ENCODE results near the gene RUNX1. TPM values are rescaled to one million over a fixed set of nuclear protein-coding genes. Genes with fewer than 3 reads are reported as not detected.

RUNX1 gene
- total and polyA plus RNA-seq, 2 of the 13 experiments (the other 11 are each of a cell fraction or from before 2014, with no cell fraction given) = 5.4 to 6.4 TPM

- TF ChIP-seq CTCF (CRISPR knock-in tag; IDR thresholded peaks at IDR 0.05) (0 out of 2 replicates have a peak, but pooled peaks have one; percentile 10), ZC3H13 (CRISPR knock-in tag; IDR thresholded peaks at IDR 0.05) (no peak), MEIS2 (CRISPR knock-in tag; IDR thresholded peaks at IDR 0.05) (no peak)
These were observed 102.1 kb downstream of the RUNX1 start (continued) for GRCh38 chr21:34946916-34947534.

- intact Hi-C loops (cut with micrococcal nuclease; ENCODE audit: unreplicated experiment) = no loop called here
- H4K20me1 ChIP-seq (ENCODE audit: insufficient read depth, low read length) = no peaks in the 10 kb centered on the region
- no peaks in the 10 kb centered on the region for H3K36me3 ChIP-seq (replicated peaks in 1 of 2; ENCODE audit: control insufficient read depth in 1 of 2, insufficient read depth in 2 of 2, low read length in 2 of 2)
- ChIA-PET POLR2A (no interaction called here), CTCF (ENCODE audit: low intra/inter-chr PET ratio, low total read pairs) (no interaction called here)
- DNase-seq (ENCODE audit: low spot score) (no peak), ATAC-seq (no peak), FAIRE-seq (no peak)
- H2AFZ ChIP-seq (ENCODE audit: low read length) = no peak overlapping the region
- no peak overlapping the region for H3K4me2 ChIP-seq (ENCODE audit: low read depth, low read length)
- TF ChIP-seq CREM (IDR thresholded peaks at IDR 0.05) (no peak), CREM (CRISPR knock-in tag; IDR thresholded peaks at IDR 0.05) (no peak), NFAT5 (CRISPR knock-in tag; IDR thresholded peaks at IDR 0.05) (no peak), MLXIP (CRISPR knock-in tag; IDR thresholded peaks at IDR 0.05; ENCODE audit: borderline replicate concordance) (no peak), RXRB (CRISPR knock-in tag; IDR thresholded peaks at IDR 0.05; ENCODE audit: borderline replicate concordance) (no peak), DNMT3B (CRISPR knock-in tag; conservative IDR thresholded peaks at IDR 0.05) (no peak), ZNF235 (CRISPR knock-in tag; IDR thresholded peaks at IDR 0.05; ENCODE audit: borderline replicate concordance) (no peak)
- no peaks in the 10 kb centered on the region for H3K9me3 ChIP-seq (ENCODE audit: low read length)
- H3K9ac ChIP-seq (ENCODE audit: insufficient read depth, low read depth, low read length) = no peak overlapping the region
- H3K4me3 ChIP-seq (replicated peaks in 1 of 3; ENCODE audit: insufficient read depth in 1 of 3, low read depth in 2 of 3, low read length in 3 of 3) = no peak overlapping the region
- no peak overlapping the region for H3K27ac ChIP-seq (ENCODE audit: extremely low read length, insufficient read depth, low read length)
- H3K4me1 ChIP-seq (ENCODE audit: insufficient read depth, low read length) = peaks cover 11% of the 10 kb centered on the region; the same call in 1 of the 2 replicates
- 78% methylated on average over 1 of the region's 1 CpG for WGBS (ENCODE audit: low lambda C conversion rate)
- H3K27me3 ChIP-seq (ENCODE audit: control insufficient read depth in 1 of 2, insufficient read depth in 2 of 2, low read length in 2 of 2) = no peaks in the 10 kb centered on the region
- in situ Hi-C loops (cut with HindIII; ENCODE audit: extremely low pct_ligation_motif_present, low pct_unique_long_range_greater_than_20kb) = no loop called here
- BruUV-seq (replicated peaks) = no TSS peak
- H3K79me2 ChIP-seq (ENCODE audit: insufficient read depth, low read length) = no peaks in the 10 kb centered on the region
These were observed 102.7 kb downstream of the RUNX1 start for GRCh38 chr21:34946385-34946840.

All from HepG2 (cell line).